A673 (cell line): ENCODE measurements around the gene EBLN1.

Source experiments
- CTCF ChIP-seq: fragments of 300-800, 200-600 bp; sonication (generic); conservative IDR thresholded peaks from 2 replicates; pipeline ENCODE4 v1.5.1; 2017; ENCODE audit warnings: low read depth, mild to moderate bottlenecking, antibody characterized with exemption, low read length, moderate library complexity, mixed read lengths
- EZH2 ChIP-seq: fragments of 200-600 bp; sonication (generic); IDR thresholded peaks from 2 replicates; pipeline ENCODE4 v1.6.1; 2017; ENCODE audit warnings: borderline replicate concordance, low read depth, mild to moderate bottlenecking, mixed read lengths, antibody characterized with exemption, low read length; ENCODE audit not compliant: poor library complexity, severe bottlenecking

DNA sequence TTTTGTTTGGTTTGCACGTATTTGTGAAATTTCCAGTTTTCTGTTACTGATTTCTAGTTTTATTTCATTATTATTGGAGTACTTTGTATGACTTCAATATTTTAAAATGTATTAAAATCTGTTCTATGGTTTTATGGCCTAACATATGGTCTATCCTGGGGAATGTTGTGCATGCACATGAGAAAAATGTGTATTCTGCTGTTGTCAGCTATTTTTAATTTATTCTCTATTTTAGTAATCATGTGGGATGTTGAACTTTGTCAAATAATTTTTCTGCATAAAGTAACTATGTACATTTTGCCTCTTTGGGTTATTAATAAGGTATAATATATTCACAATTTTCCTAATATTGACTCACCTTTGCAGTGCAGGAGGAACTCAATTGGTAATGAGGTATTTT, 46.7 kb downstream of the EBLN1 start:
- TF ChIP-seq CTCF (no peak), EZH2 (no peak)
